ENCODE data around the gene LRP3. TPM values are rescaled to one million over a fixed set of nuclear protein-coding genes. Genes with fewer than 3 reads are reported as not detected.
A peak's percentile ranks its signal among the peaks of the same experiment; 100 is the strongest.

Gene LRP3
- total RNA-seq, 4 donors from 2014 or later: 18.3 to 29.3 (median 25.1) TPM

DNA sequence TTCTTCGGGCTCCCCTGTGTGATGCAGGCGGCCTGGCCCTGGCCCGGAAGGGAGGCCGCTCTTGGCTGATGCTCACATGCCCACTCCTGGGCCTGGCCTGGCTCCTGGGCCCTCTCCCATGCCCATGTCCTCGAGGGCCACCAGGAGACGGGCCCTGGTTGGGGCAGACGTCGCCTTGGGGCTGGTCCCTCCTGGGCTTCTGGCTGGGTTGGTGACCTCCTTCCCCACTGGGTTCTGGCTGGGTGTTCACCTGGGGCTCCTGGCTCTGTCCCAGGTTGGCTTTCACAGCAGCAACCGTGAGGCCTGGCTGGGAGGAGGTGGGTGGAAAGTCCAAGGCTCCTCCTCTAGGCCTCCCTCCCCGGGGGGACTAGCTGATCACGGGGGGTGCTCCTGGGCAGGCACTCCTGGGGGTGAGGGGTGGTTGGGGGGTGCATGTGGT is 47.0 kb downstream of the LRP3 start:
- DNase-seq (no peak), ATAC-seq (no peak)
- H3K36me3 ChIP-seq: no peaks in the 10 kb centered on the region
- no peak for TF ChIP-seq POLR2A (IDR thresholded peaks at IDR 0.05)
- TF ChIP-seq, protein P1, sequence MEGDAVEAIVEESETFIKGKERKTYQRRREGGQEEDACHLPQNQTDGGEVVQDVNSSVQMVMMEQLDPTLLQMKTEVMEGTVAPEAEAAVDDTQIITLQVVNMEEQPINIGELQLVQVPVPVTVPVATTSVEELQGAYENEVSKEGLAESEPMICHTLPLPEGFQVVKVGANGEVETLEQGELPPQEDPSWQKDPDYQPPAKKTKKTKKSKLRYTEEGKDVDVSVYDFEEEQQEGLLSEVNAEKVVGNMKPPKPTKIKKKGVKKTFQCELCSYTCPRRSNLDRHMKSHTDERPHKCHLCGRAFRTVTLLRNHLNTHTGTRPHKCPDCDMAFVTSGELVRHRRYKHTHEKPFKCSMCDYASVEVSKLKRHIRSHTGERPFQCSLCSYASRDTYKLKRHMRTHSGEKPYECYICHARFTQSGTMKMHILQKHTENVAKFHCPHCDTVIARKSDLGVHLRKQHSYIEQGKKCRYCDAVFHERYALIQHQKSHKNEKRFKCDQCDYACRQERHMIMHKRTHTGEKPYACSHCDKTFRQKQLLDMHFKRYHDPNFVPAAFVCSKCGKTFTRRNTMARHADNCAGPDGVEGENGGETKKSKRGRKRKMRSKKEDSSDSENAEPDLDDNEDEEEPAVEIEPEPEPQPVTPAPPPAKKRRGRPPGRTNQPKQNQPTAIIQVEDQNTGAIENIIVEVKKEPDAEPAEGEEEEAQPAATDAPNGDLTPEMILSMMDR (IDR thresholded peaks at IDR 0.05 in 4 of 5, conservative IDR thresholded peaks at IDR 0.05 in 1 of 5): no peak
- no peaks in the 10 kb centered on the region for H3K27me3 ChIP-seq
- in situ Hi-C loops (cut with MboI; ENCODE audit: low sequenced_read_pairs in 4 of 4) (loop anchor here in 3 of 4 donors (25.0 kb wide), 1 partner anchor 521 kb away; no protein-coding TSS in a partner anchor), intact Hi-C loops (cut with DNase I; ENCODE audit: low total_unique reads) (loop anchor here (1.0 to 5.0 kb wide), 3 partner anchors 61 to 531 kb away; partner anchors contain the start of gene CEBPA)
- no peak overlapping the region for H3K4me3 ChIP-seq
- H3K27ac ChIP-seq: no peak overlapping the region
- no peaks in the 10 kb centered on the region for H3K4me1 ChIP-seq
- no peaks in the 10 kb centered on the region for H3K9me3 ChIP-seq

DNA sequence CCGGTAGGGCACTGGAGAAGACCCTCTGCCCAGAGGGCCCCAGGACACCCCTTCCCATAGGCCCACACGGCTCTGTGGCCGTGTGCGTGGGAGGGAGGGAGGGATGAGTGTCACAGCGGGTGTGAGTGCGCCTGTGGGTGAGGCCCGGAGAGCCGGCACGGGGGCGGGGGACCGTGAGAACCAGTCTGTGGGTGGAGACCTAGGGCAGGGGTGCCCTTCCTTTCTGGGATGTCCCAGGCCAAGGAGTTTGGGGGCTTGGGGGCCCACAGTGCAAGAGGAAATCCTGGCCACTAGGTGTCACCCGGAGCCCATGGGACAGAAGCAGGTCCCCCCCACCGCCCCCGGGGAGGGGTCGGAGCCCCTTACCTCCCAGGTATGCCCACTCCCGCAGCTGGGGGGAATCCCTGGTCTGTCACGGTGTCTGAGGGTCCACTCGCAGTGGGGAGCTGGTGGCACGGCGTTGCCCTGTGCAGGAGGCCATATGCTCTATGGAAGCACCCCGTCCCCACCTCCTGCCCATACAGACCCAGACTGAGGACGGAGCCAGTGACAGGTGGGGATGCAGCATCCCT is 47.5 kb downstream of the LRP3 start:
- ATAC-seq (peak in 1 of 2 donors; percentile 33), DNase-seq (no peak)
- no peaks in the 10 kb centered on the region for H3K4me1 ChIP-seq
- TF ChIP-seq, protein P1 (IDR thresholded peaks at IDR 0.05 in 4 of 5, conservative IDR thresholded peaks at IDR 0.05 in 1 of 5): peak; percentile 81 to 91 (median 84)
- no peak for TF ChIP-seq POLR2A (IDR thresholded peaks at IDR 0.05)
- intact Hi-C loops (cut with DNase I; ENCODE audit: low total_unique reads): loop anchor here (1.0 to 5.0 kb wide), 3 partner anchors 61 to 531 kb away; partner anchors contain the start of gene CEBPA
- no peak overlapping the region for H3K4me3 ChIP-seq
- in situ Hi-C loops (cut with MboI; ENCODE audit: low sequenced_read_pairs in 4 of 4): loop anchor here in 3 of 4 donors (25.0 kb wide), 1 partner anchor 521 kb away; no protein-coding TSS in a partner anchor
- no peaks in the 10 kb centered on the region for H3K36me3 ChIP-seq
- no peak overlapping the region for H3K27ac ChIP-seq
- no peaks in the 10 kb centered on the region for H3K27me3 ChIP-seq
- H3K9me3 ChIP-seq: no peaks in the 10 kb centered on the region

DNA sequence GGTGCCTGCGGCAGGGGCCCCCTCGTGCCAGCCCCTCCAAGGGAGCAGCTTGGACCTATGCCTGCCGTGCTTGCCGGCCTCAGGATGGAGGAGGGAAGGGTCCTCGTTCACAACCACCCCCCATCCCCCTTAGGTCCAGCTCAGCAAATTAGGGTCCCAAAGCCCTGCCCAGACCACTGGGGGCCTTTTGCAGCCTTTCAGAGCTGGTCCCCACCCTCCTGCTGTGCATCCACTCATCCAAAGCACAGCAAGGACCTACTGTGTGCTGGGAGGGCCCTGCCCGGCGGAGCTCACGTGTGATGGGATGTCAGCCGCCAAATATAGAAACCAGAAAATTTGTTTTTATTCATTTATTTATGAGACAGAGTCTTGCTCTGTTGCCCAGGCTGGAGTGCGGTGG is 48.0 kb downstream of the LRP3 start:
- TF ChIP-seq, protein P1 (IDR thresholded peaks at IDR 0.05 in 4 of 5, conservative IDR thresholded peaks at IDR 0.05 in 1 of 5): no peak
- TF ChIP-seq POLR2A (IDR thresholded peaks at IDR 0.05): no peak
- Histone ChIP-seq H3K4me1 (no peaks in the 10 kb centered on the region), H3K36me3 (no peaks in the 10 kb centered on the region), H3K4me3 (no peak overlapping the region), H3K27ac (no peak overlapping the region), H3K9me3 (no peaks in the 10 kb centered on the region), H3K27me3 (no peaks in the 10 kb centered on the region)
- ATAC-seq (no peak), DNase-seq (no peak)
- in situ Hi-C loops (cut with MboI; ENCODE audit: low sequenced_read_pairs in 4 of 4): loop anchor here in 3 of 4 donors (25.0 kb wide), 1 partner anchor 520 kb away; no protein-coding TSS in a partner anchor
- intact Hi-C loops (cut with DNase I; ENCODE audit: low total_unique reads): loop anchor here (5.0 kb wide), 2 partner anchors 60 to 530 kb away; partner anchors contain the start of gene CEBPA

DNA sequence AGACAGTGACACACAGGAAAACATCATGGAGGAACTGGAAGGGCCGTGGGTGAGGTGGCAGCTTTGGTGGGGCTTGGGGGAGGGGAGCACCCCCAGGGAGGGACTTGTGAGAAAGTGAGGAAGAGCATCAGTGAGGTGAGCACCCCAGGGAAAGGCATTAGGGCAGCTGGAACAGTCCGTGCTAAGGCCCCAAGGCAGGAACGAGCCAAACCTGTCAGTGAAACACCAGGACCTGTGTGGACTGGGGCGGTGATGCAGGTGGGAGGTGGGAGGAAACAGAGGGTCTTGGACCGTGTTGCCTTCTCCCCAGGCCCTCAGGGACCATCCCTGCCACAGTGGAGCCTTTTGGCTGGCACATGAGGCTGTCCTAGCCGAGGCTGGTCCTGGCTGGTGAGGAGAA is 48.8 kb downstream of the LRP3 start:
- no peaks in the 10 kb centered on the region for H3K9me3 ChIP-seq
- no peak overlapping the region for H3K4me3 ChIP-seq
- H3K36me3 ChIP-seq: no peaks in the 10 kb centered on the region
- no peak for DNase-seq
- no peak for TF ChIP-seq POLR2A (IDR thresholded peaks at IDR 0.05)
- TF ChIP-seq, protein P1 (IDR thresholded peaks at IDR 0.05 in 4 of 5, conservative IDR thresholded peaks at IDR 0.05 in 1 of 5): no peak
- no peaks in the 10 kb centered on the region for H3K4me1 ChIP-seq
- no peak for ATAC-seq
- in situ Hi-C loops (cut with MboI; ENCODE audit: low sequenced_read_pairs in 4 of 4): loop anchor here in 3 of 4 donors (25.0 kb wide), 1 partner anchor 519 kb away; no protein-coding TSS in a partner anchor
- H3K27ac ChIP-seq: no peak overlapping the region
- H3K27me3 ChIP-seq: no peaks in the 10 kb centered on the region
- intact Hi-C loops (cut with DNase I; ENCODE audit: low total_unique reads): loop anchor here (5.0 kb wide), 2 partner anchors 59 to 529 kb away; partner anchors contain the start of gene CEBPA
